Stimulated activated CD8-positive, alpha-beta memory T cell treated with anti-CD3 and anti-CD28 coated beads, Interleukin-2, amount 100 ng/mL, for 48 hours (primary cell): ENCODE results near the gene CUX1.

Experiments
- DNase-seq, 2 donors: peaks; one replicate each; pipeline ENCODE4 v3.0.0-alpha.2; 2020; ENCODE audit warnings: low read depth in 2 of 2

Gene CUX1

DNA sequence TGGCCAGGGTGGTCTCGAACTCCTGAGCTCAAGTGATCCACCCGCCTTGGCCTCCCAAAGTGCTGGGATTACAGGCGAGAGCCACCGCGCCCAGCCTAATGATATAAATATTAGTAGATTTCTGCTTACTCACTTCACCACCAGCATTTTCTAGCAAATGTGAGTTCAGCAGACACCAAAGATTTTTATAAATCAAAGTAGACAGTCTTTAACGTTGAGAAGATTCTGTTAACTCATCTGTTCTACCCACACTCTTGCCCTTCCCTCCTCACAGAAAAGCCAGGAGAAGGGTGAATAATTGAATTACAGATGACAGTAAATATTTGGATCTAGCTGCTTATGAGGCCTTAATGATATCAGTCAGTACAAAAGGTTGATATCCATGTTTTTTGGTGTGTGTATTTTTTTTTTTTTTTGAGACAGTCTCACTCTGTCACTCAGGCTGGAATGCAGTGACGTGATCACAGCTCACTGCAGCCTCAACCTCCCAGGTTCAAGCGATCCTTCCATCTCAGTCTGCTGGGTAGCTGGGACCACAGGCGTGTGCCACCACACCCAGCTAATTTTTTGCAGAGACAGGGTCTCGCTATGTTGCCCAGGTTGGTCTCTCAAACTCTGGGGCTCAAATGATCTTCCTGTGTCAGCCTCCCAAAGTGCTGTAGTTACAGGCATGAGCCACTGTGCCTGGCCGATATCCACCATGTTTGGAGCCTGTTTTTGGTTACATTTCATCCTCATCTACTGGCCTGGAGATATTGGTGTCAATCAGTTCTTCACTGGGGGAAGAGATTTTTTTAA, 120.5 kb downstream of the CUX1 start:
- DNase-seq = no peak

DNA sequence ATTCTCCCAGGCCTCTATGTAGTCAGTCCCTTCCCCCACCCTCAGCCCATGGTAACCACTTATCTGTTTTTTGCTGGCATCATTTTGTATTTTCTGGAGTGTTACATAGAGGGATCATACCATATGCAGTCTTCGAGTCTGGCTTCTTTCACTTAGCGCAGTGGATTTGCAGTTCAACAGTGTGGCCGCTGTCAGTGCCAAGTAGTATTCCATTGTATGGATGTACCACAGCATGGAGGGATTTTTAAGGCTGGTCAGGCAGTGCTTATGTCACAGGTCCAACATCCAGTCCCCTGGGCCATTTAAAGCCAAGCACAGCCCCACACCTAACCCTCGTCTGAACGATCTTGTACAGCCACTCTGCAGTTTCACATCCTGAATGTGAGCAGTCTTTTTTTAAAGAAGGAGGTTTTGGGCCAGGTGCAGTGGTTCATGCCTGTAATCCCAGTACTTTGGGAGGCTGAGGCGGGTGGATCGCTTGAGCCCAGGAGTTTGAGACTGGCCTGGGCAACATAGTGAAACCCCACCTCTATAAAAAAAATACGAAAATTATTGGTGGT, 121.8 kb downstream of the CUX1 start:
- DNase-seq = no peak

DNA sequence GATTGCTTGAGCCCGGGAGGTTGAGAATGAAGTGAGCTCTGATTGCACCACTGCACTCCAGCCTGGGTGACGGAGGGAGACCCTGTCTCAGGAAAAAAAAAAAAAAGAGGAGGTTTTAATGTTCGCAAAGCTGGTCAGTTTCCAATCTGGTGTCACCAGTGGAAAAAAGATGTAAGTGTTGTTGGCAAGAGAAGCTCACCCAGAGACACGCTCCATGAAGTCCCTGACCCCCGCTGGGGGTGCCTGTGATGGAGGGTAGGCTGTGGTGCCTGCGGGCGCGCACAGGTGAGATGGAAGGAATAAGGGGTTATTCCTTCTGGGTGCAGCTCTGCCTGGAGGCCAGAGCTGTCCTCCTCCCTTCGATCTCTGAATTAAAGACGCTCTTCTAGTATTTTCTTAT, 122.7 kb downstream of the CUX1 start:
- no peak for DNase-seq

DNA sequence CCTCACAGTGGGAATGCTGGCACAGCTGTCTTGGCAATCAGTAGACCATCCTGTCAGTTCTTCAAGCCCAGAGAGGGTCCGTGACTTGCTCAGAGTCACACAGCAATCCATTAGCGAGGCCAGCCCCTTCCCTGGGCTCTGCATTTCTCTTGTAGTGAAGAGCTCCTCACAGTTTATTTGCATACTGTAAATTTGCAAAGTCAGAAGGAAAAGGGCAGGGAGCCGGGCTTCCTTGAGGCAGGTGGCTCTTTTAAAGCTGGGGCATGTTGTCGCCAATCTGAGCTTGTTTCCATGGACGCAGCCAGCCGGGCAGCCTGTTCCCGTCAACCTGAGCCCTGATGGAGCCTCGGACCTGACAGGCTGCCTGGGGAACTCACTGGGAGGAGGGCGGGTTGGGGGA, 123.4 kb downstream of the CUX1 start:
- DNase-seq = no peak

DNA sequence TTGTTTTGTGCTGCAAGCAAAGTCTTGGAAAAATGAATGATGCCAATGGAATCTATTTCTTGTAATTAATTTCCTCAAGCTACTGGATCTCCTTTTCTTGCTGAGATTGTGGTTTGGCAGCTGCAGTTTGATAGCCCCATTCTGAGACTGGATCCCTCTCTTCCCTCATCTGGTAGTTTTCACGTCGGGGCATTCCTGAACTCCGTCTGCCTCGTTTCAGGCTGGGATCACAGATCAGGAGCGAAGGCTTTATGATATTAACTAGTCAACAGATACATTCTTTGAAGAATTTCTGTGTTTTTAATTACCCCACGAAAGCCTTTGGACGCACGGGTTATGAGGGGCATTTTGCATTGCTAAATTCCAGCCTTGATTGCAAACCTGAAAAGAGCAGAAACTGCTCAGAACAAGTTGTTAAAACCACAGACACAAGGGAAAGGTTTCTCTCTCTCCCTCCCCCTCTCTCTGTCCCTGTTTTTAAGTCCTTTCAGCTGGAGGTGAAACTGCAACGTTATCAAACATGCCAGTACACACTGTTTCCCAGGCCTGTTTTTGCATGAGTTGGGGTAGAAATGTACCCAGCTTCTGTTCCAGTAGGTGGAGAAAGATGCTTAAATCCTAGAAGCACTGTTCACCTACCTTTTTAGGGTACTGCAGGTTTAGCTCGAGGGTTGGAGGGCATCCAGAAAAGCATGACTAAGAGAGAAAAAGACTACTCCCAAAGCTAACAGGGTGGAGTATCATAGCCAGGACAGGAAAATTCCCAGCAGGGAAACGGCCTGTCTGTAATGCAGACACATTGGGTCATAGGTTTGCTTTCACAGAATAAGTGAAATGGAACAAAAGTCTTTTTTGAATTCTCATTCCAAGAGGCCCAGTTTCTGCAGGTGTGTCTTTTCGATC, 124.3 kb downstream of the CUX1 start:
- no peak for DNase-seq

DNA sequence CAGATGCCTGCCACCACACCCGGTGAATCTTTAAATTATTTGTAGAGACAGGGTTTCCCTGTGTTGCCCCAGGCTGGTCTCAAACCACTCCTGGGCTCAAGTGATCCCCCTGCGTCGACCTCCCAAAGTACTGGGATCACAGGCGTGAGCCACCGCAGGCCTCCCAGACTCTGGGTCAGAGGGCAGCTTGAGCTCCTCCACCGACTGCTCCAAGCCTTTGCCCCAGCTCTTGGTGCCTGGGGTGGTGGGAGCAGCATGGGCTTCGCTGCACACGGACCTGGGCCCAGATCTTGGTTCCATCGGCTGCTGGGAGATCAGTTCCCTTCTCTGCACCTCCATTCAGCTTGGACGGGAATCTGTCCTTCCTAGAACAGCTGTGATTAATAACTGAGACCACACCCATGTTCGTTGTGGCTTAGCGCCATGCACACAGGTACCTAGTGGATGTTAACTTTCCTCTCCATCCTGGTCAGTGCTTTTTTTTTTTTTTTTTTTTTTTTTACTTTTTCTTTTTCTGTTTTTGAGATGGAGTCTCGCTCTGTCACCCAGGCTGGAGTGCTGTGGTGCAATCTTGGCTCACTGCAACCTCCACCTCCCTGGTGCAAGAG, 125.3 kb downstream of the CUX1 start:
- no peak for DNase-seq

DNA sequence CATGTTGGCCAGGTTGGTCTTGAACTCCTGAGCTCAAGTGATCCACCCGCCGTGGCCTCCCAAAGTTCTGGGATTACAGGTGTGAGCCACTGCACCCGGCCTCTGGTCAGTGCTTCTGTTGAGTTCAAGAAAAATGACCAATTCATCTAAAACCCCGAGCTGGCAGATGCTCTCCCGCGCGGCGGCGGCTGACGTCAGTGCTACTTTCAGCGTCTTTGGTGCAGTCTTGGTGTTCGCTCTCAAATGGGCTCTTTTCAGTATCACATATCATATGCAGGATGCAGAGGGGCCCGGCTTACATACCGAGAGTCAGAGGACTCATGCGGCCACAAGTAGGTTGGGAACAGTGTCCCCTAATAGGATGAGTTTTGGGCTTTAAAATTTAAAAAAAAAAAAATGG, 125.9 kb downstream of the CUX1 start:
- no peak for DNase-seq

DNA sequence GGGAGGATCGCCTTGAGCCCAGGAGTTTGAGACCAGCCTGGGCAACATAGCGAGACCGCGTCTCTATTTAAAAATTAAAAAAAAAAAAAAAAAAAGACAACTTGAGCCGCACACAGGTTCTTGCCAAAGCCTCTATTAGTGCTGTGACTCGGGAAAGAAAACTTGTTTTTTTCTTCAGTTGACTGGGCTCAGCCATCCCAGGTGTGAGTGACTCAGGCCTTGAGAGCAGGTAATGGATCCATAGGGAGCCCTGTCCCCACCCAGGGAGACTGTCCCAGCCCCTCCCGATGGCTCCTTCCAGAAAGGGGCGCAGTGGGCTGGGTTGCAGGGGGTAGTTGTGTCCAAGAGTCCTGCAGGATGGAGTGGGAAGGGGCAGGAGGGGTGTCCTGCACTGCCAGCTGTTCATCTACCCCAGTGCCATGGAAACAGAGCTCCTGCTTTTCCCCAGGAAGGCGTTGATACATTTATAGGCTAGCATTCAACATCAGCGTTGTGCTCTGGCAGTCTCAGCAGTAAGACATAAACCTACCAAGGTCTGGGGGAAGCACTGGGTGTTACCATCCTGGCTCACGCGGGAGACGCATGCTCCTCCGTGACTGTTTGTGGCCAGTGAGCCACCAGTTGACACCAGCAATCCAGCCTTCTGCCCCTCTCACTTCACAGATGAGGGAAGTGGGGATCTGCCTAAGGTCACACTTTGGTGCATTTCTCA, 126.6 kb downstream of the CUX1 start:
- no peak for DNase-seq

DNA sequence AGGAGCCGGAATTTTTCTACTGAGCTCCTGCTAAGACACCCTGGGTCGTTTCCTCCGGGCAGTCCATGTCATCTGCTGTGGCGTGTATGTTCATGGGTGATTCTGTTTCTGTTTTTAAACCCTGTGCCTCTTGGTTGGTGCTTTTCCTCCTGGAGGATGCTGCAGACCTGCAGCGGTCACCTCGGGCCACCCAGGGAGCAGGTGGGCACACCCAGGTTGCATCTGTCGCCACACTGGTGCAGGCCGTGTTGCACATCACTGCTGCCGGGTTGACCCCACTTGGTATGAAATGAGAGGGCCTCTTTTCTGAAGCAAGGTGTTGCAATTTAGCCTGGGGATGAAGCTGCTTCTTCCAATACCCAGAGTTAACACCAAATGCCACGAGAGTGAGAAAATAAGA, 127.2 kb downstream of the CUX1 start:
- DNase-seq = no peak

DNA sequence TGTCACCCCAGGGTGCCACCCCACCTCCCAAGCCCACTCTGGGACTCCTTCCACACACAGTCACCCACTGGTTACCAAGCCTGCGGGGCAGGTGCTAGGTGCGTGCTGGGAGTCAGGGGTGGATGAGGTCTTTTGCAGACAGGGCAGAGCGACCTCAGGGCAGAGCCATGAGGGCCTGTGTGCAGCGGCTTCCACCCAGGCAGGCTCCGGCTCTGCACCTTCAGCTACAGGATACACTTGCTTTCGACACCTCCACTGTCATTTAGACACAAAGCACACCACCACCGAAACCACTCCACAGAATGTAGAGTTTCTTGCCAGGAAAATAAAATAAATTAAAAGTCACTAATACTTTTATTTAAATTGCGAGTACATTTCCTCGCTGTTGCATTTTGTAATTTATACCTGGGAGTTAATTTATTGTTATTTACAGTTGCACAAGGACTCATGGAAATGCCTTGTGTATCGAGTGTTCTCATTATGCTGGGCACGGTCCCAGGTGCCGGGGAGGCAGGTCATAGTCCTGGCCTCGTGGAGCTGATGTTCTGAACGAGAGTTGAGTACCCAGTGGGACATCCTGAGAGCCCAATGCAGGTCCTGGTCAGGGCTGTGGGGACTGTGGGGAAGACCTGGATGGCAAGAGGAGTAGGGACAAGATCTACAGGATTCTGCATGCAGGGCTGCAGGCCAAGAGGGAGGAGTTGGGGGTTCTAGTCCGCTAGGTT, 127.8 kb downstream of the CUX1 start:
- no peak for DNase-seq

DNA sequence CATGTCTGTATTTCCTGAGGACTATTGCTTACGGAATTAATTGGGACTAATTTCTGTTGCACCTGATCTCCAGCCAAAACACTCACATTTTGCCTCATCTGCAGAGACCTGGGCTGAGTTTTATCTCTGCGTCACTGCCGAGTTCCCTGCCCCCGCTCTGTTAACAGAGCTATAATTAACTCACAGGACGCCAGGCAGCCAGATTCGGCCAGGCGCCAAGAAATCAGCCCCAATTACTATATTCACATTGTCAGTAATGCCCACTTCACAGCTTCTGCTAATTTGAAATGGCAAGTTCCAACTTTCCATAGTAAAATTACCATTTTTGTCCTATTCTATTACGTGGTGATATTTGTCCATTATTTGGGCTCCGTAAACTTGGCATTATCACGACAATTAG, 130.5 kb downstream of the CUX1 start:
- no peak for DNase-seq

DNA sequence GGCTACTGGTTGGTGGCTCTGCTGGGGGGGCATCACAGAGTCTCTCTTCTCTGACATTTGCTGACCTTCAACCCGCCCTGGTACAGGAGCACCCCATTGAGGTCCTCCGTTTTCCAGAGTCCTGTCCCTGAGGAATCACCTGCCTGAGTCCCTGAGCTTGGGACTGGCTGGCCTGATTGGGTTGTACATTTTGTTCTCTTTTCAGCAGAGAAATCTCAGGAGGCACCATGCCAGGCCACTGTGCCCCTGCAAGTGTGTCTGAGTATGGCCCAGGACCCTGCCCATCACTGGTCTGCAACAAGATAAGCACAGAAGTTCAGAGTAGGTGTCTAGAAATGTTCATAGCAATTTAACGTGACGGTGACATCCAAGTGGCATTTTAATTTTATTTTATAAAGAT, 131.2 kb downstream of the CUX1 start:
- no peak for DNase-seq

DNA sequence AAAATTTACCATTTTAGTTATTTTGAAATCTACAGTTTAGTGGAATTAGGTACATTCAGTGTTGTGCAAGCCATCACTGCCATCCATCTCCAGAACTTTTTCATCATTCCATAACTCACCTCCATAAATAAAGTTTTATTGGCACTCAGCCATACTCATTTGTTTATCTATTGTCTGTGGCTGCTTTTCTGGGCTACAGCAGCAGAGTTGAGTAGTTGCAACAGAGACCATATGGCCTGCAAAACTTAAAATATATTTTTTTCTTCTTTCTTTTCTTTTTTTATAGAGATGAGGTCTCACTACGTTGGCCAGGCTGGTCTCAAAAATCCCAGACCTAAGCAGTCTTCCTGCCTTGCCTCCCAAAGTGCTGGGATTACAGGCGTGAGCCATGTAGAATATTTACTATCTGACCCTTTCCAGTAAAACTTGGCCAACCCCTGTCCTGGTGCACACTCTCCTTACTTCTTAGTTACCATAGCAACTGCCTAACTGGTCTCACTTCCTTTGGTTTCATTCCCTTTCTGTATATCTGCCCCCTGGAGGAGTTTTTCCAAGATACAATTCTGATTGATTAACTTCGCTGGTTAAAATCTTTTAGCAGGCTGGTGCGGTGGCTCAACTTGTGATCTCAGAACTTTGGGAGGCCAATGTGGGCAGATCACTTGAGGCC, 133.2 kb downstream of the CUX1 start:
- DNase-seq = no peak

DNA sequence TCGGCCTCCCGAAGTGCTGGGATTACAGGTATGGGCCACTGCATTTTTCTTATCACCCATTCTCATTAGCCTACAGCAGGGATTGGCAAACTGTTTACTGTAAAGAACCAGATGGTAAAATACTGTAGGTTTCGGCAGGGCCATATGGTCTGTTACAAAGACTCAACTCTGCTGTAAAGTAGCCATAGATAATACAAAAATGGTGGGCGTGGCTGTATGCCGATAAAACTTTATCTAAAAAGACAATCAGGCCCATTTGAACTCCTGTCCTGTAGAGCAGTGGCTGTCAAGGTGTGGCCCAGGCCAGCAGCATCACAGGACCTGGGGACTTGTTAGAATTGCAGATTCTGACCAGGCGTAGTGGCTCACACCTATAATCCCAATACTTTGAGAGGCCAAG, 134.3 kb downstream of the CUX1 start:
- no peak for DNase-seq

DNA sequence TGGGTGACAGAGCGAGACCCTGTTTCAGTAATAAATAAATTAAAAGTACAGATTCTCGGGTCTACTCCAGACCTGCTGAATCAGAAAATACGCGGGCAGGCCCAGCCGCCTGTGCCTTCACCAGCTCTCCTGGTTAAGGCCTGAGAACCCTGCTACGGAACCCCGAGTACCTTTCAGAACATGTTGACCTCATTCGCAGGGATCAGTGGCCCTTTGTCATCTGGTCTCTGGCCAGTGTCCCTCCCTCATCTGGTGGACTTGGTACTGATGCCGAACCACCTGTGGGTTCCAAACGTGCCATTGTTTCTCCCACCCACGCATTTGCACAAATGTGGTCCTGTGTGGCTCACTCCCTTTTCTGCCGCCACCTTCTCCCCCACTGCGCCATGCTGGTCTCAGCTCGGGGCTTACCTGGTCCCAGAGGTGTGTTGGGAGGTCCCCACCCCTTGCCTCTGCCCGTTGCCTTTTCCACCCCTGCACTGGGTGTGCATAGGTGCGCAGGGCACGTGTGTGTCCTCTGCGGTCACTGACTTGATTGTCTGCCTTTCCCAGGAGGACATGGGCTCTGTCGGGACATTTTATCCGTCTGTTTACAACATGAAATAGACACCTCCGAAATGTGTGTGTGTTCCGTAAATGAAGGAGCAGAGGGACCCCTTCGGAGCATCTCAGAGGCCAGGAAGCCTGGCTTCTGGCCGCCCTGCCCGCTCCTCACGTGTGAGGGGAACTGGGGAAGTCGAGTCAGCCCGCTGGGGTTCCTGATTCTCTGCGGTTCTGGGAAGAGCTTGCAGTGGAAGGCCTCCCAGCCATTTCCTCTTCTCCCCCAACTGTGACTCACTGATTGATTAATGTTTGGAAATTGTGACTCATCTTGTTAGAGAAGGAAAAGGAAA, 135.2 kb downstream of the CUX1 start:
- no peak for DNase-seq

DNA sequence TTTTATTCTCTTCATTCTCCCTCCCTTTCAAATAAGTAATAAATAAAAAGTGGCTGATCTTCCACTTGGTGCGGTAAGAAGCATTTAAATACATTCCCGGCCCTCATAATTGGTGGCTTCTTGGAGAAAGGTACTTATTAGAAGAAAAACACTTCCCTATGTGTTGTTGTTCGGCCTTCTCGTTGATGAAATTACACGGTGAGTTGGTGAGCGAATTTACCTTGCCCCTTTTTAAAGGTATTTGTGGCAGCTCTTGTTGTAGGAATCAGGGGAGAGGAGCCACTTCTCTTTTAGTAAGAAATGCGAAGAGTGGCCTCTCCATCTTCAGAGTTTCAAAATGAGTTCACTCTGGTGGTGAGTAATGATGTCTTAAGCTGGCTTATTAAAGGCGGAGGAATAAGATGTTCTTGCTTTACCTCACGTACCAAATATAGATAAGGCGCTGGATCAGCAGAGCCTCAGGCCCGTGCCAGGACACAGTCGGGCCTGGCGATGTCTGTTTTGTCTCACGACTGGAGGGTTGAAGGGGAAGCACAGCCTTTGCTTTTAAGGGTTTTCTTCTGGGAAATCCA, 135.9 kb downstream of the CUX1 start:
- DNase-seq = no peak

DNA sequence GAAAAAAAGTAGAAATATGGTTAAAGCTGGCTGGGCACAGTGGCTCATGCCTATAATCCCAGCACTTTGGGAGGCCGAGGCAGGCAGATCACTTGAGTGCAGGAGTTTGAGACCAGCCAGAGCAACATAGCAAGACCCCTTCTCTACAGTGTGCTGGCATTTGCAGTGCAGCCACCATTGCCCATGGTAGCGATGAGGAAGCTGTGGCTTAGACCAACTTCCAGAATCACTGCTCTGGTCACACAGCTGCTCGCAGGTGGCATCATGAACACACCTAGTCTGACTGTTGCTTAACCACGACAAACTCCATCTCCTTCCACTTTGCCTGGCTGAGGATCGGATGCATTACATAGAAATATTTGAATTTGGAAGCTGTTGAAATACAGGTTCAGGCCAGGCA, 137.1 kb downstream of the CUX1 start:
- no peak for DNase-seq

DNA sequence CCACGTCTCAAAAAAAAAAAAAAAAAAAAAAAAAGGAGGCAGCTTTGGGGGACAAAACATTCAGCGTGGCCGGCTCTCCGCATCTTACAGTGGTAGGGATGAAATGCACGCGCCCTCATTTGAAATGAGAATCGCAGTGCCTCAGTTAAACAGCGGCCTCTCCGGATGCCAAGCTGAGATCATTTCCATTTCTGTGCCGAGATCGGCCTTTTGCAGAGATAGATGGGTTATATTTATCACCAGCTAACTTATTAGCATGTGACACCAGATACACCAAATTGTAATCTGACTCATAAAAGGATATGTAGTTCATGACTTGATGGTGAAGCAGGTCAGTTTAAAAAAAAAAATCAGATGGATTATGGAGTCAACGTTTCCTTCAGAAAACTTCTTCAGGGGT, 138.7 kb downstream of the CUX1 start:
- no peak for DNase-seq
